ENCODE measurements around the gene HEPACAM2.

Gene HEPACAM2

DNA sequence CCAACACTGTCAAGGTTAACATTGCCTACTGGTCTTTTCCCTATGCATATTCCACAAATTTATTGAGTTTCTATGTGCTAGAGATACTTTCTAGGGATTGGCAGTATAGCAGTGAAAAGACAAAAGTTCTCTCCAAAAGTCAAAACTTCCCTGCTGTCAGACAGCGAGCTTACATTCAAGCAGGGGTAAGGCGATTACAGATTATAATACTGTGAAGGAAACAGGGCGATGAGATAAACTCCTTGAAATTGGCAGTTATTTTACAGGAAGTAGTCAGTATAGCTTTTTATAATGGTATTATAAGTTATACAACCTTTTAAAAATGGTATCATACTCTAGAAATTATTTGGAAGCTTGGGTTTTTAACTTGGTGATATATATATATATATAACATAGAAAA is 15.8 kb upstream of the HEPACAM2 start:
- DNase-seq (ENCODE audit: low read depth): no peak
- TF ChIP-seq, protein P1, sequence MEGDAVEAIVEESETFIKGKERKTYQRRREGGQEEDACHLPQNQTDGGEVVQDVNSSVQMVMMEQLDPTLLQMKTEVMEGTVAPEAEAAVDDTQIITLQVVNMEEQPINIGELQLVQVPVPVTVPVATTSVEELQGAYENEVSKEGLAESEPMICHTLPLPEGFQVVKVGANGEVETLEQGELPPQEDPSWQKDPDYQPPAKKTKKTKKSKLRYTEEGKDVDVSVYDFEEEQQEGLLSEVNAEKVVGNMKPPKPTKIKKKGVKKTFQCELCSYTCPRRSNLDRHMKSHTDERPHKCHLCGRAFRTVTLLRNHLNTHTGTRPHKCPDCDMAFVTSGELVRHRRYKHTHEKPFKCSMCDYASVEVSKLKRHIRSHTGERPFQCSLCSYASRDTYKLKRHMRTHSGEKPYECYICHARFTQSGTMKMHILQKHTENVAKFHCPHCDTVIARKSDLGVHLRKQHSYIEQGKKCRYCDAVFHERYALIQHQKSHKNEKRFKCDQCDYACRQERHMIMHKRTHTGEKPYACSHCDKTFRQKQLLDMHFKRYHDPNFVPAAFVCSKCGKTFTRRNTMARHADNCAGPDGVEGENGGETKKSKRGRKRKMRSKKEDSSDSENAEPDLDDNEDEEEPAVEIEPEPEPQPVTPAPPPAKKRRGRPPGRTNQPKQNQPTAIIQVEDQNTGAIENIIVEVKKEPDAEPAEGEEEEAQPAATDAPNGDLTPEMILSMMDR (conservative IDR thresholded peaks at IDR 0.05; ENCODE audit: control insufficient read depth, insufficient read depth, low read depth, low read length): no peak
- H3K4me3 ChIP-seq (ENCODE audit: control insufficient read depth, low read depth, low read length): no peak overlapping the region

DNA sequence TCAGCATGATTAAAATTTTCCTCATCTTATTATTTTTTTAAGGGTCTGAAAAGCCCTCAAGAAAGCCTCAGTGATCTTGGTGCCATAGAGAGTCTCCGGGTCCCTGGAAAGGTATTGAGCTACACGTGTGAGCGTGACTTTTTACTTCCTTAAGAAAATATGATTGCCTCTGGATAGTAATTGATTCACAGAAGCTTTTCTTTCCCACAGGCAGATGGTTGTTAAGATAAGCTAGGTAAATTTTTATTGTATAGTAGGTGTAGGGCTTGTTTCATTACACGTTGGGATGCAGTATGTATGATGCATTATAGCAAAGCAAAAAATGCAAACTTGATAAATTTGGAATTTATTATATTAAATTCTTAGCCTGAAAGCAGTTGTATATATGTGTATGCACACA is 13.6 kb upstream of the HEPACAM2 start:
- TF ChIP-seq, protein P1 (conservative IDR thresholded peaks at IDR 0.05; ENCODE audit: control insufficient read depth, insufficient read depth, low read depth, low read length): no peak
- DNase-seq (ENCODE audit: low read depth): no peak
- no peak overlapping the region for H3K4me3 ChIP-seq (ENCODE audit: control insufficient read depth, low read depth, low read length)

DNA sequence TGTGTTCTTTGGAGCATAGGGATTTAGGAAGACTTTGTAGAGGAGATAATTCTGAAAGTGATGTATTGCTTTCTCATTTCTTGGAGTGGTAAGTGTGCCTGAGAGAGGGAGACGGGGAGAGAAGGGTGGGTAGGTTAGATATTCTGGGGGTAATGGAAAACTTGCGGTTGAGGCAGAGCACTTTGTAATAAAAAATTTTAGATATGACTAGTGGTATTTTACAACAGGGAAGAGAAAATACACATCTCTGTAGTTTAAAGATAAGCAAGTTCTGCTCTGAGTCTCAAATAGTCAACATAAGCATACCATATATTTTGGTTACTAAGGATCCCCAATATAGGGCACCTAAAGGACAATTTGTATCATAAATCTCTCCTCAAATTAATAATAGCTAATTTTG is 12.5 kb upstream of the HEPACAM2 start:
- no peak for DNase-seq (ENCODE audit: low read depth)
- H3K4me3 ChIP-seq (ENCODE audit: control insufficient read depth, low read depth, low read length): no peak overlapping the region
- TF ChIP-seq, protein P1 (conservative IDR thresholded peaks at IDR 0.05; ENCODE audit: control insufficient read depth, insufficient read depth, low read depth, low read length): no peak

DNA sequence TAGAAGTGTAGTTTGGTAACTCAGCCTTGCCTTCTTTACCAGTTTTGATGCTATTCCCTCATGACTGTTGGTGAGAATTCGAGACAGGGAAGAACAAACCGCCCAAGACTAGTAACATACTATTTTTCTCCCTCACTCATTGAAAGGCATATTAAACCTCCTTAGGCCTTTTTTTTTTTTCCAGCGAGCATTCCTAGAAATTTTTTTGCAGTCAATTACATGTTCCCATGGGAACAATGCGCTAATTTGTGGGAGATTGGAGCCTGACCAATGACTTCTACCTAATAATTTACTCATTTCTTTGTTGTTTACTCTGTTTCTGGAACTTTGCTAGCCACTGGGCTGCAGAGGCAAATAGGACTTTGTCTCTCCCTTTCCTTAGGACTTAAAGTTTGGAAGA is 11.9 kb upstream of the HEPACAM2 start:
- TF ChIP-seq, protein P1 (conservative IDR thresholded peaks at IDR 0.05; ENCODE audit: control insufficient read depth, insufficient read depth, low read depth, low read length): no peak
- H3K4me3 ChIP-seq (ENCODE audit: control insufficient read depth, low read depth, low read length): no peak overlapping the region
- DNase-seq (ENCODE audit: low read depth): no peak

DNA sequence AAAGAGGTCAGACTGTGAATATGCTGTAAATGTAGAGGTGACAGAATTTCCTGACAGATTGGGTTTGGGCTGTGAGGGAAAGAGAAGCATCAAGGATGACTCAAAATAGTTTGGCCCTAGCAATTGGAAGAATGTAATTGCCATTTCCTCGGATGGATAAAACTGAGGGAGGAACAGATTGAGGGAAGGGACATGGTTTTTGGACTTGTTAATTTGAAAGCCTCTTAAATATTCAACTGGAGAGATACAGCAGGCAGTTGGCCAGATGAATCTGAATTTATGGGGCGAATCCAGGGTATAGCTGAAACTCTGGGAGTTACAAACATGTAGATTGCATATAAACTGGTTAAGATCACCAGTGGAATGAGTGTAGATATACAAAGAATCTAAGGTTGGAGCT is 9.3 kb upstream of the HEPACAM2 start:
- no peak for DNase-seq (ENCODE audit: low read depth)
- no peak overlapping the region for H3K4me3 ChIP-seq (ENCODE audit: control insufficient read depth, low read depth, low read length)
- TF ChIP-seq, protein P1 (conservative IDR thresholded peaks at IDR 0.05; ENCODE audit: control insufficient read depth, insufficient read depth, low read depth, low read length): no peak

DNA sequence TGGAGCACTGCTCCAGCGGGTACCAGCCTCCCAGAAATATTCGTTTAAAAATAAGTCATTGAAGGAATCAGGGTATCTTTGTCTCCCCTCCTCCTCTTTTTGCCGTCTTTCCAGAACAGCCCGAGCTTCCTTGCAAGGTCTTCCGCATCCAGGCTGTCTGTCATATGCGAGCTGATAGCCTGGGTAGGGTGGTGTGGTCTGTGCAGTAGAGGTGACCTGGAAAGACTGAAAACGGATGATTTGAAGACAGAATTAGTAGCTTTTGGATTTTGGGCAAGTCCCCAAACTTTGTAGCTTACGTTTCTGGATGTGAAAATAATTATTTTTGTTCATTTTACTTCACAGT is 6.4 kb upstream of the HEPACAM2 start:
- DNase-seq (ENCODE audit: low read depth): no peak
- peak overlapping the region; percentile 95 for H3K4me3 ChIP-seq (ENCODE audit: control insufficient read depth, low read depth, low read length)
- TF ChIP-seq, protein P1 (conservative IDR thresholded peaks at IDR 0.05; ENCODE audit: control insufficient read depth, insufficient read depth, low read depth, low read length): no peak
